WERI-Rb-1 (cell line): ENCODE results near the gene TEC.

Experiments used
- DNase-seq: peaks from one replicate; pipeline ENCODE4 v3.0.0-alpha.2; 2020
- H3K27ac ChIP-seq: fragments of 250-450 bp; sonication (Bioruptor Pico); 2 replicates; pipeline ENCODE4 v1.5.1; 2020; ENCODE audit warnings: mild to moderate bottlenecking, moderate library complexity
- H3K27me3 ChIP-seq: fragments of 250-450 bp; sonication (Bioruptor Pico); 2 replicates; pipeline ENCODE4 v1.5.1; 2021; ENCODE audit warnings: mild to moderate bottlenecking, low read depth, moderate library complexity; ENCODE audit not compliant: insufficient read depth, severe bottlenecking
- H3K36me3 ChIP-seq: fragments of 250-450 bp; sonication (Bioruptor Pico); 2 replicates; pipeline ENCODE4 v1.5.1; 2020; ENCODE audit warnings: mild to moderate bottlenecking, moderate library complexity
- H3K4me3 ChIP-seq: 2 replicates; pipeline ENCODE4 v1.5.1; 2011; ENCODE audit warnings: low read depth, mild to moderate bottlenecking, control low read depth, low read length
- H3K9me3 ChIP-seq: fragments of 250-450 bp; sonication (Bioruptor Pico); 2 replicates; pipeline ENCODE4 v1.5.1; 2021; ENCODE audit warnings: mild to moderate bottlenecking, moderate library complexity; ENCODE audit not compliant: severe bottlenecking
- CTCF ChIP-seq: IDR thresholded peaks from 2 replicates; pipeline ENCODE4 v1.5.1; 2011; ENCODE audit warnings: low read depth, mild to moderate bottlenecking, control low read depth, inconsistent platforms, low read length

The TEC gene

GRCh38 chr4:48162162-48162561 is 107.5 kb downstream of the TEC start:
- peaks cover 7% of the 10 kb centered on the region for H3K36me3 ChIP-seq
- H3K4me3 ChIP-seq: no peak overlapping the region
- no peaks in the 10 kb centered on the region for H3K27me3 ChIP-seq
- no peaks in the 10 kb centered on the region for H3K9me3 ChIP-seq
- H3K27ac ChIP-seq: no peak overlapping the region
- no peak for DNase-seq
- TF ChIP-seq CTCF: no peak

GRCh38 chr4:48157271-48157670 is 112.4 kb downstream of the TEC start:
- Histone ChIP-seq H3K4me3 (no peak overlapping the region), H3K27ac (no peak overlapping the region), H3K27me3 (no peaks in the 10 kb centered on the region), H3K9me3 (peaks cover 2% of the 10 kb centered on the region), H3K36me3 (peaks cover 21% of the 10 kb centered on the region)
- TF ChIP-seq CTCF: no peak
- DNase-seq: no peak

GRCh38 chr4:48156423-48156822 is 113.2 kb downstream of the TEC start:
- TF ChIP-seq CTCF: no peak
- no peak for DNase-seq
- peaks cover 21% of the 10 kb centered on the region for H3K36me3 ChIP-seq
- peaks cover 2% of the 10 kb centered on the region for H3K9me3 ChIP-seq
- H3K27me3 ChIP-seq: no peaks in the 10 kb centered on the region
- H3K27ac ChIP-seq: no peak overlapping the region
- no peak overlapping the region for H3K4me3 ChIP-seq

- no peak for TF ChIP-seq CTCF
- H3K27me3 ChIP-seq: no peaks in the 10 kb centered on the region
- no peak overlapping the region for H3K4me3 ChIP-seq
- peaks cover 2% of the 10 kb centered on the region for H3K9me3 ChIP-seq
- DNase-seq: no peak
- H3K27ac ChIP-seq: no peak overlapping the region
- peaks cover 21% of the 10 kb centered on the region for H3K36me3 ChIP-seq
Observed at GRCh38 chr4:48153791-48154550, 115.7 kb downstream of the TEC start.

GRCh38 chr4:48152259-48152658 is 117.4 kb downstream of the TEC start:
- TF ChIP-seq CTCF: no peak
- Histone ChIP-seq H3K36me3 (peaks cover 21% of the 10 kb centered on the region), H3K27me3 (no peaks in the 10 kb centered on the region), H3K9me3 (peaks cover 2% of the 10 kb centered on the region), H3K27ac (no peak overlapping the region), H3K4me3 (no peak overlapping the region)
- DNase-seq: no peak
